Vagina (tissue), 2 donors: ENCODE measurements around the gene ZNF185. TPM values are rescaled to one million over a fixed set of nuclear protein-coding genes. Genes with fewer than 3 reads are reported as not detected.
A peak's percentile ranks its signal among the peaks of the same experiment; 100 is the strongest.

Experiments
- DNase-seq, 2 donors: peaks; one replicate each; pipeline ENCODE4 v3.0.0-alpha.2; 2017; ENCODE audit errors: extremely low spot score in 2 of 2
- H3K27ac ChIP-seq: fragments of 200-600 bp; sonication (generic); one replicate; pipeline ENCODE4 v1.5.1; 2019
- H3K27me3 ChIP-seq: fragments of 200-600 bp; sonication (generic); one replicate; pipeline ENCODE4 v1.5.1; 2019
- H3K36me3 ChIP-seq, 2 donors: fragments of 200-600 bp; sonication (generic); one replicate each; pipeline ENCODE4 v1.5.1; 2017 to 2019
- H3K4me1 ChIP-seq: fragments of 200-600 bp; sonication (generic); one replicate; pipeline ENCODE4 v1.5.1; 2019
- H3K4me3 ChIP-seq, 2 donors: fragments of 200-600 bp; sonication (generic); 1 replicate in 1 of 2; 2 replicates in 1 of 2; pipeline ENCODE4 v1.5.1; 2016 to 2019
- H3K9me3 ChIP-seq: fragments of 200-600 bp; sonication (generic); one replicate; pipeline ENCODE4 v1.5.1; 2019
- CTCF ChIP-seq, 3 experiments: fragments of 450-650 bp in 2 of 3; fragments of 200-600 bp in 1 of 3; sonication (generic) in 1 of 3; IDR thresholded peaks; one replicate each; pipeline ENCODE4 v1.5.1; 2017 to 2019; ENCODE audit warnings: antibody characterized with exemption in 3 of 3, mild to moderate bottlenecking in 2 of 3, moderate library complexity in 2 of 3
- POLR2A ChIP-seq, 2 donors: fragments of 450-650 bp; IDR thresholded peaks; one replicate each; pipeline ENCODE4 v1.6.1; 2017; ENCODE audit warnings: antibody characterized with exemption in 2 of 2, mild to moderate bottlenecking in 2 of 2, moderate library complexity in 2 of 2
- POLR2AphosphoS5 ChIP-seq, 2 donors: sonication (generic); formaldehyde crosslinking; IDR thresholded peaks; one replicate each; pipeline ENCODE4 v1.9.0; 2017; ENCODE audit warnings: antibody characterized with exemption in 2 of 2, mild to moderate bottlenecking in 2 of 2, low read depth in 1 of 2; ENCODE audit not compliant: insufficient read depth in 1 of 2
- intact Hi-C: fragments of 100-400 bp; cut with DNase I; formaldehyde crosslinking; loops from one replicate; pipeline ENCODE4 v1.15.1; 2023
- total RNA-seq: library from RNA; depleted of rRNA; stranded (reverse); fragments of >200 nt; gene quantifications from one replicate; pipeline ENCODE4 v1.2.3, GENCODE V29; 2016

Gene ZNF185
- total RNA-seq, 1 donor from 2014 or later, result 98.2 TPM

- intact Hi-C loops, result no loop called here
- DNase-seq, result no peak
- Histone ChIP-seq H3K4me3 (no peak overlapping the region), H3K4me1 (no peaks in the 10 kb centered on the region), H3K9me3 (no peaks in the 10 kb centered on the region), H3K36me3 (no peaks in the 10 kb centered on the region), H3K27ac (no peak overlapping the region), H3K27me3 (no peaks in the 10 kb centered on the region)
- TF ChIP-seq CTCF (IDR thresholded peaks at IDR 0.05) (peak in 1 of 3 experiments; percentile 9), POLR2AphosphoS5 (IDR thresholded peaks at IDR 0.05; ENCODE audit: insufficient read depth in 1 of 2, low read depth in 1 of 2) (no peak)
Measured at GRCh38 chrX:152926279-152926678, 28.4 kb downstream of the ZNF185 start.

- Histone ChIP-seq H3K9me3 (no peaks in the 10 kb centered on the region), H3K36me3 (no peaks in the 10 kb centered on the region), H3K4me1 (no peaks in the 10 kb centered on the region), H3K4me3 (no peak overlapping the region), H3K27me3 (no peaks in the 10 kb centered on the region), H3K27ac (no peak overlapping the region)
- no peak for DNase-seq
- TF ChIP-seq POLR2A (IDR thresholded peaks at IDR 0.05), result no peak
- no peak for TF ChIP-seq CTCF (IDR thresholded peaks at IDR 0.05)
- TF ChIP-seq POLR2AphosphoS5 (IDR thresholded peaks at IDR 0.05; ENCODE audit: insufficient read depth in 1 of 2, low read depth in 1 of 2), result no peak
- intact Hi-C loops, result no loop called here
Measured at GRCh38 chrX:152926923-152927322, 29.1 kb downstream of the ZNF185 start.

GRCh38 chrX:152927858-152928760 is 30.2 kb downstream of the ZNF185 start:
- Histone ChIP-seq H3K4me3 (no peak overlapping the region), H3K9me3 (no peaks in the 10 kb centered on the region), H3K27ac (no peak overlapping the region), H3K4me1 (no peaks in the 10 kb centered on the region), H3K36me3 (no peaks in the 10 kb centered on the region), H3K27me3 (no peaks in the 10 kb centered on the region)
- TF ChIP-seq CTCF (IDR thresholded peaks at IDR 0.05) (no peak), POLR2AphosphoS5 (IDR thresholded peaks at IDR 0.05; ENCODE audit: insufficient read depth in 1 of 2, low read depth in 1 of 2) (no peak), POLR2A (IDR thresholded peaks at IDR 0.05) (no peak)
- DNase-seq, result no peak
- intact Hi-C loops, result no loop called here

- Histone ChIP-seq H3K27ac (no peak overlapping the region), H3K27me3 (no peaks in the 10 kb centered on the region), H3K36me3 (no peaks in the 10 kb centered on the region), H3K4me3 (no peak overlapping the region), H3K9me3 (no peaks in the 10 kb centered on the region), H3K4me1 (no peaks in the 10 kb centered on the region)
- intact Hi-C loops, result no loop called here
- DNase-seq, result no peak
- TF ChIP-seq POLR2AphosphoS5 (IDR thresholded peaks at IDR 0.05; ENCODE audit: insufficient read depth in 1 of 2, low read depth in 1 of 2) (no peak), CTCF (IDR thresholded peaks at IDR 0.05) (no peak), POLR2A (IDR thresholded peaks at IDR 0.05) (no peak)
Measured at GRCh38 chrX:152928761-152929400, 31.0 kb downstream of the ZNF185 start.

- H3K4me3 ChIP-seq, result no peak overlapping the region
- no peak for DNase-seq
- TF ChIP-seq POLR2A (IDR thresholded peaks at IDR 0.05) (no peak), CTCF (IDR thresholded peaks at IDR 0.05) (no peak), POLR2AphosphoS5 (IDR thresholded peaks at IDR 0.05; ENCODE audit: insufficient read depth in 1 of 2, low read depth in 1 of 2) (no peak)
- no peak overlapping the region for H3K27ac ChIP-seq
- H3K9me3 ChIP-seq, result no peaks in the 10 kb centered on the region
- no peaks in the 10 kb centered on the region for H3K36me3 ChIP-seq
- H3K4me1 ChIP-seq, result no peaks in the 10 kb centered on the region
- intact Hi-C loops, result no loop called here
- H3K27me3 ChIP-seq, result no peaks in the 10 kb centered on the region
Measured at GRCh38 chrX:152929898-152930297, 32.0 kb downstream of the ZNF185 start.
